Measurements from ENCODE around the gene SPRR4. TPM values are rescaled to one million over a fixed set of nuclear protein-coding genes. Genes with fewer than 3 reads are reported as not detected.

Gene SPRR4
- total RNA-seq, 1 experiment from 2014 or later, result not detected

DNA sequence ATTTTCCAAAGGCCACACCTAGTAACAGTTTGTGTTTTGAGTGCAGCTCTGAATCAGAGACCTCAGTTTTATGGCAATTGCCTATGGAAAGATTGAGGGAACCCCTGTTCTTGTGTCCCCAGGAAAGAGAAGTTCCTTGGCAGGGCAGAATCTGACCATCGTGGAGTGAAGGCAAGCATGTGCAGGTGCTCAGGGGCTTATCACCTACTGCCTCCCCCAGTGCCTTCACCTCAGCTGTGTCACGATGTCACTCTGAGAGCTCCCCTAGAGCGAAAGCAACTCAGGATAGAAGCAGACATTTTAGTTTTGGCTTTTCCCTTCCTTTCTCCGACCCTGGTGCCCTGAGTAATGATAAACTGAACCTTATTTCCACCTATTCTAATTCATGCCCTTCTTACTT lies 11.6 kb downstream of the SPRR4 start:
- ChIA-PET POLR2A (no interaction called here), CTCF (no interaction called here)
- H3K36me3 Mint-ChIP-seq (ENCODE audit: insufficient read depth, unreplicated experiment), result no peaks in the 10 kb centered on the region
- intact Hi-C loops (cut with micrococcal nuclease; ENCODE audit: unreplicated experiment), result no loop called here
- TF ChIP-seq, protein P1, sequence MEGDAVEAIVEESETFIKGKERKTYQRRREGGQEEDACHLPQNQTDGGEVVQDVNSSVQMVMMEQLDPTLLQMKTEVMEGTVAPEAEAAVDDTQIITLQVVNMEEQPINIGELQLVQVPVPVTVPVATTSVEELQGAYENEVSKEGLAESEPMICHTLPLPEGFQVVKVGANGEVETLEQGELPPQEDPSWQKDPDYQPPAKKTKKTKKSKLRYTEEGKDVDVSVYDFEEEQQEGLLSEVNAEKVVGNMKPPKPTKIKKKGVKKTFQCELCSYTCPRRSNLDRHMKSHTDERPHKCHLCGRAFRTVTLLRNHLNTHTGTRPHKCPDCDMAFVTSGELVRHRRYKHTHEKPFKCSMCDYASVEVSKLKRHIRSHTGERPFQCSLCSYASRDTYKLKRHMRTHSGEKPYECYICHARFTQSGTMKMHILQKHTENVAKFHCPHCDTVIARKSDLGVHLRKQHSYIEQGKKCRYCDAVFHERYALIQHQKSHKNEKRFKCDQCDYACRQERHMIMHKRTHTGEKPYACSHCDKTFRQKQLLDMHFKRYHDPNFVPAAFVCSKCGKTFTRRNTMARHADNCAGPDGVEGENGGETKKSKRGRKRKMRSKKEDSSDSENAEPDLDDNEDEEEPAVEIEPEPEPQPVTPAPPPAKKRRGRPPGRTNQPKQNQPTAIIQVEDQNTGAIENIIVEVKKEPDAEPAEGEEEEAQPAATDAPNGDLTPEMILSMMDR (IDR thresholded peaks at IDR 0.05; ENCODE audit: insufficient read depth in 1 of 2, low read depth in 1 of 2, low read length in 1 of 2, severe bottlenecking in 1 of 2, unreplicated experiment in 1 of 2), result no peak
- no peaks in the 10 kb centered on the region for H3K9me3 ChIP-seq
- H3K27me3 ChIP-seq (replicated peaks; ENCODE audit: control insufficient read depth, insufficient read depth, low read length), result peaks cover 2% of the 10 kb centered on the region; the same call in 1 of the 2 replicates
- H3K4me1 Mint-ChIP-seq (ENCODE audit: low read depth, unreplicated experiment), result no peaks in the 10 kb centered on the region
- no peak overlapping the region for H3K4me3 ChIP-seq (ENCODE audit: low read depth, low read length)
- peaks cover 23% of the 10 kb centered on the region for H3K27me3 Mint-ChIP-seq (ENCODE audit: insufficient read depth, unreplicated experiment)
- no peak overlapping the region for H3K27ac Mint-ChIP-seq (ENCODE audit: unreplicated experiment)
- H3K9me3 Mint-ChIP-seq (ENCODE audit: unreplicated experiment), result no peaks in the 10 kb centered on the region
- H3K36me3 ChIP-seq (ENCODE audit: control insufficient read depth, insufficient read depth, low read length), result no peaks in the 10 kb centered on the region
- no peak overlapping the region for H3K4me3 Mint-ChIP-seq (ENCODE audit: unreplicated experiment)
- DNase-seq, result no peak
- no TSS peak for BruUV-seq (replicated peaks)
- H3K4me1 ChIP-seq, result no peaks in the 10 kb centered on the region

DNA sequence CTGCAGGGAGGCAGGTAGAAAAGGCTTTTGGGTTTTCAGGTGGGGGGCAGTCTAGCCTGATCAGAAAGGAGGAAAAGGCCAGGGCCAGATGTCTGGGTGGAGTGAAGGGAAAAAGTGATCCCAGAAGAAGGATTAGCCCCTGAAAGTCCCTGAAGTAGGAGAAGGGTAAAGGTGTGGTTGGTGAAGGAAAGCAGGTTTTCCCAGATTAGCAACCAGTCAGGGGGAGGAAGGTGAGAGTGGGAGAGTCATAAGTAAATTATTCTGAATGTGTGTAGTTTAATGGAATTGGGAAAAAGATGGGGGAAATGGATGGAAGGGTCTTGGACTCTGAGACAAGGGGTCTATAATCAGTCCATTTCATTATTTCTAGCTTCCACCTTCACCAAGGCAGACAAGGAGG lies 12.8 kb downstream of the SPRR4 start:
- TF ChIP-seq, protein P1 (IDR thresholded peaks at IDR 0.05; ENCODE audit: insufficient read depth in 1 of 2, low read depth in 1 of 2, low read length in 1 of 2, severe bottlenecking in 1 of 2, unreplicated experiment in 1 of 2), result no peak
- Mint-ChIP-seq H3K4me1 (ENCODE audit: low read depth, unreplicated experiment) (no peaks in the 10 kb centered on the region), H3K27me3 (ENCODE audit: insufficient read depth, unreplicated experiment) (peaks cover 23% of the 10 kb centered on the region), H3K27ac (ENCODE audit: unreplicated experiment) (no peak overlapping the region), H3K4me3 (ENCODE audit: unreplicated experiment) (no peak overlapping the region), H3K36me3 (ENCODE audit: insufficient read depth, unreplicated experiment) (no peaks in the 10 kb centered on the region), H3K9me3 (ENCODE audit: unreplicated experiment) (no peaks in the 10 kb centered on the region)
- Histone ChIP-seq H3K9me3 (peaks cover 3% of the 10 kb centered on the region; the same call in 1 of the 2 replicates), H3K27me3 (replicated peaks; ENCODE audit: control insufficient read depth, insufficient read depth, low read length) (peaks cover 2% of the 10 kb centered on the region; the same call in 1 of the 2 replicates), H3K36me3 (ENCODE audit: control insufficient read depth, insufficient read depth, low read length) (no peaks in the 10 kb centered on the region), H3K4me1 (no peaks in the 10 kb centered on the region), H3K4me3 (ENCODE audit: low read depth, low read length) (no peak overlapping the region)
- no peak for DNase-seq
- POLR2A ChIA-PET, result interaction anchor here (0.6 kb wide), 1 partner anchor 744 kb away, joined by 4 read pairs; the partner anchor contains the start of gene INTS3
- intact Hi-C loops (cut with micrococcal nuclease; ENCODE audit: unreplicated experiment), result no loop called here
- BruUV-seq (replicated peaks), result no TSS peak
- CTCF ChIA-PET, result no interaction called here

DNA sequence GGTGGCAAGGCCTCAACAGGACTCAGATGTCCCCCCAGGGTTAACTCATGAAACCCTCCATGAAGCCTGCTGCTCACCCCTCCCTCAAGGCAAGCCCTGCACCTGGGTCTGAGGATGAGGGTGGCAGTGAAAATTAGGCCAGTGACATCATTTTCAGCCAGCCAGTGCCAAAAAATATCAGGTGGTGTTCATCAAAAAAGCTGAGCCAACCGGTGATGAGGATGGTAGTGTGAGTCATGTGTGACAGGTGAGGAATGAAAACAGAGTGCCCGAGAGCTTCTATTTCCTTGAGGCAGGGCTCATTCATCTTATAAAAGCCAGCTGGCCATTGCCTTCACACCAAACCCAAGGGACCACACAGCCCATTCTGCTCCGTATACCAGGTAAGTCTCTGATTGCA lies 13.3 kb downstream of the SPRR4 start, which contains the start of gene SPRR1A:
Gene SPRR1A (plus strand): TSS at position 339 of the 400 bp plus-strand sequence. CDS start 1,150 bp downstream, outside the sequence.
- Histone ChIP-seq H3K36me3 (ENCODE audit: control insufficient read depth, insufficient read depth, low read length) (no peaks in the 10 kb centered on the region), H3K9me3 (peaks cover 5% of the 10 kb centered on the region; the same call in 1 of the 2 replicates), H3K4me3 (ENCODE audit: low read depth, low read length) (no peak within 1 kb of the TSS), H3K27me3 (replicated peaks; ENCODE audit: control insufficient read depth, insufficient read depth, low read length) (peaks cover 2% of the 10 kb centered on the region; the same call in 1 of the 2 replicates), H3K4me1 (no peaks in the 10 kb centered on the region)
- H3K9me3 Mint-ChIP-seq (ENCODE audit: unreplicated experiment), result no peaks in the 10 kb centered on the region
- ChIA-PET CTCF (no interaction called here), POLR2A (interaction anchor here (0.6 kb wide), 1 partner anchor 744 kb away, joined by 4 read pairs; the partner anchor contains the start of gene INTS3)
- no peak for DNase-seq
- no peak within 1 kb of the TSS for H3K4me3 Mint-ChIP-seq (ENCODE audit: unreplicated experiment)
- H3K4me1 Mint-ChIP-seq (ENCODE audit: low read depth, unreplicated experiment), result no peaks in the 10 kb centered on the region
- no TSS peak for BruUV-seq (replicated peaks)
- TF ChIP-seq, protein P1 (IDR thresholded peaks at IDR 0.05; ENCODE audit: insufficient read depth in 1 of 2, low read depth in 1 of 2, low read length in 1 of 2, severe bottlenecking in 1 of 2, unreplicated experiment in 1 of 2), result no peak
- H3K36me3 Mint-ChIP-seq (ENCODE audit: insufficient read depth, unreplicated experiment), result no peaks in the 10 kb centered on the region
- intact Hi-C loops (cut with micrococcal nuclease; ENCODE audit: unreplicated experiment), result no loop called here
- no peak within 1 kb of the TSS for H3K27ac Mint-ChIP-seq (ENCODE audit: unreplicated experiment)
- H3K27me3 Mint-ChIP-seq (ENCODE audit: insufficient read depth, unreplicated experiment), result peaks cover 23% of the 10 kb centered on the region

Data from Caco-2 (cell line).